Middle frontal gyrus (tissue), 1 donor: Measurements from ENCODE around the gene SHC4.

Experiments
- DNase-seq: peaks from one replicate; pipeline ENCODE4 v3.0.0-alpha.2; 2015; ENCODE audit warnings: low spot score; ENCODE audit errors: extremely low spot score

SHC4 gene

DNA sequence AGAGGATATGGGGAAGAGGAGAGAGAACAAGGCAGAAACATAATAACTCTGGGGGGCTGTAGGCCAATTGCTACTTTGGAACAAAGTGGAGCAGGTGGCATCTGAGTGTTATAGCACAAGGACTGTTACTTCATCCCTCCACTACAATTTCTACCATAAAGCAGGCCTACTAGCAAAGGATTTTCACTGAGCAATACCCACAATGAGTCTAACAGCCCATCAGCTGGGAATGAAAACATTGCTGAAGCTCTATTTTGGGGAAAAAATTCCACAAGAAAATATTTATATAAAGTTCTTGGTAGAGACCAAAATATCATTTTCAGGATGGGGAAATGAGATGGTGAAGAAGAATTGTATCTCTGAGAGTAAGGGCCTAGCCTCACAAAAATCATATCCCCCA is 3.6 kb upstream of the SHC4 start:
- no peak for DNase-seq

DNA sequence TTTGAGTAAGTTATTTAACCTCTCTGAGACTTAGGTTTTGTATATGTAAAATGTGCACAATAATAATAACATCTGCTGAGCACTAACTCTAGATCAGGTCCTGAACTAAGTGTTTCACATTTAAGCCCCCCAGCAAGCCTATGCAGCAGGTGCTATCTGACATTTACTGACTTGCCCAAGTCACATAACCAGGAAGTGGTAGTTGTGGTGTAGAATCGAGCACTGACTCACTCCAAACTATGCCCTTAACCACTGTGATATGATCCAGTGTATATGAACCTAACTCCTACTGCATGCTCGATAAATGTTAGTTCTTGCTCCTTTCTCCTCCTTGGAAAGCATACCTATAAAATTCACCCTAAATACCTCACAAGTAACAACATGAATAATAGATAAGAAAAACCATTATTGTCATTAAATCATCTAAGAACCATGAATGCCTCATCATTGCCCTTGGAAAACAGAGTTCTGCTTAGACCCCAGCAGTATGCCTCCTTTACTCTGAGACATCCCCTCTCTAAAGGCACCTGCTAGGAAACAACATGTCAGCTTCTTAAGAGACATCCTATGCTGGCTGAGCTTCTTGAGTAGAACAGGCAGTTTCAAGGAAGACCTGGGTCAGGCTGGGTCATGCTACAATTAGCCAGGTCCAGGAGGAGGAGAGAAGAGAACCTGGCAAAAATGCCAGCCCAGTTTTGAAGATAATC is 3.0 kb upstream of the SHC4 start:
- no peak for DNase-seq

GRCh38 chr15:48965972-48966371 is 2.3 kb upstream of the SHC4 start:
- DNase-seq = no peak

GRCh38 chr15:48964898-48965297 is 1.2 kb upstream of the SHC4 start:
- DNase-seq = no peak

GRCh38 chr15:48962662-48963523 is 826 bp downstream of the SHC4 start:
- DNase-seq = no peak

DNA sequence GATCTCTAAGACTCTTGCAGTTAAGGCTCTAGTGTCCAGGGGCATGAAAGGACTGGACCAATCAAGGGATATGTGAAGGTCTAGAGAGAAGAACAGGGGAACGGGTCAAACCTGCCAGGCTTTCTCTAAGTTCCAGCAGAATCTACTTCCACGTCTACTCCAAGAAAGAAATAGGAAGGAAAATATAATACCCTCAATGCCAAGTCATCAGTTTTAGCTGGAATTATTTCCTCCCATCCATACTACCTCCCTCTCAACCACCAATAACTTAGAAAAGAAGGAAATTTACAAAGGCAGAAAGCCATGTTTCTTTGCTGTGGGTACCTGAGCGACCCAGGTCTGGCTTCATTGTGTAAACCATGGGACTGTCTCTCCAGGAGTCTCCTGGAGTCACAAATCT is 7.8 kb downstream of the SHC4 start:
- no peak for DNase-seq

DNA sequence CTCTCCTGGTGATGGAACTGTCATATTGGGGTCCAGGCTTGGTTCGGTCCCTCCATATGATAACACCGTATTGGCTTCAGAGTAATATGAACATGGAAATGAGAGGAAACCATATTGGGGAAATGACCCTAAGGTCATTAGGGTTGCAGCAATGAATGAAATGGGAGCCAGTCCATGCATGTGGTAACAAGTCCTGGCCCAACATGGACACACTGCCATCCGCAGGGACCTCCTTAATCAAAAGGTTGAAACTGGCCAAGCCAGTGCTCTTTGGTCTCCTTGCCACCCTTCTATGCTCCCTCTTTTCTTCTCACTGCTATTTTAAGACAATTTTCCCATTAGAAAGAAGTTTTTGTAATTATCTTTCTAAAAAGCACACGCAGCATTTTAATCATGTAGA is 8.3 kb downstream of the SHC4 start:
- DNase-seq = no peak

- no peak for DNase-seq
These were observed 9.2 kb downstream of the SHC4 start for GRCh38 chr15:48954538-48954937.

GRCh38 chr15:48946840-48947187 is 16.9 kb downstream of the SHC4 start:
- no peak for DNase-seq

DNA sequence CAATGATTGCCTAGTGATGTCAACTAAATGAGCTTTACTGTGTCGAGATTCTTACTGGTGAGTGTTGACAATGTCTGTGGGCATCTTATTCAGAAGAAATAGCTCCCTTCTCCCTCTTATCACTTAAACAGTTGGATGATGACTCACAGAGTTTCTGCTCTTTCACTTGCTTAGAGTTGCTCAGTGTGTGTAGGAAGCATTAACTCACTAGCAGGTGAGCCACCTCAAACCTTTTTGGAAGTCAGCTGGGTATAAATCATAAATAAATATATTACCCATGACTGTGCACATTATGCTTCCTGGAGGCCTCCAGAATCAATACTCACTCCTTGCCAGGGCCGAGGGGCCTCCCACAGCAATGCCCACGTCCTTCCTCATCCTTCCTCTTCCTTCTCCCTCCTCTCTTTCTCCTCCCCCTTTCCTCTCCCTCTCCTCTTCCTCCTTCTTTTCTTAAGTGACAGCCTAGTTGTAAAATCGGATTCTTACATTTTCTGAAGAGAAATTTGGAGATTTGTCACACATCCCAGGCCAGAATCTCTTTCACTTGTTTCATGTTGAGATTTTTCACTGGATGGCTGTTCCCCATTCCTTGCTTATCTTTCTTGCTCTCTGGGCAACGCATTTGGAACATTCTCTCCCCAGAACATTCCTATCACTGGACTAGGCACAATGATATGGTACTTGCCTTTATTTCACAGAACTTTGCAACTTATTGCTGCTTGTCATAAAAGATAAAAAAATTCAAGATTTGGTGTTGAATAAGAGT is 17.5 kb downstream of the SHC4 start:
- peak; percentile 36 for DNase-seq

DNA sequence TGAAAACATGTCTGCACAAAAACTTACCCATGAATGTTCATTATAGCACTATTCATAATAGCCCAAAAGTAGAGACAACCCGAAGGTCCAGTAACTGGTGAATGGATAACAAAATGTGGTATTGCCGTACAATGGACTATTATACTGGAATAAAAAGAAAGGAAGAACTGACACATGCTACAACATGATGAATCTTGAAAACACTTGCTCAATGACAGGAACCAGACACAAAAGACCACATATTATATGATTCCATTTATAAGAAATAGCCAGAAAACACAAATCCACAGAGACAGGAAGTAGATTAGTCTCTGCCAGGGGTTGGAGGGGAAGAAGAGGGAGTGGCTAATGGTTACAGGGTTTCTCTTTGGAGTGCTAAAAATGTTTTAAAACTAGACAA is 18.3 kb downstream of the SHC4 start:
- DNase-seq = no peak

DNA sequence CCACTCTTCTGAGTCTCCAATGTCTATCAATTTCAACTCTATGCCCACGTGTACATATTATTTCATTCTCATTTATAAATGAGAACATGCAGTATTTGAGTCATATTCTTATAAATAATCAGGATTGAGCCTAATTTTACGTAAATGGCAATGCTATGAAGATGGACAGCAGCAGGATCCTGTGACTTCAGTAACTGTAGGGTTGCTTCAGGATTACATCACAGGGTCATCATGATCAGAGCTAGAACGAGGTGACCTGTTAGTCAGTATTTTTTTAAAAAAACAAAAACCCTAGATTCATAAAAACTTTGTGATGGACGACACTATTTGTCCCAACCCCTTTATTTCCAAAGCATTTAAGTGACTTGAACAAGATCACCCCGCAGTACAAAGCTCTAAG is 21.8 kb downstream of the SHC4 start:
- DNase-seq = no peak

GRCh38 chr15:48940508-48940907 is 23.2 kb downstream of the SHC4 start:
- no peak for DNase-seq

- no peak for DNase-seq
These were observed 24.1 kb downstream of the SHC4 start for GRCh38 chr15:48939648-48940047.

- no peak for DNase-seq
These were observed 25.8 kb downstream of the SHC4 start for GRCh38 chr15:48937886-48938285.

DNA sequence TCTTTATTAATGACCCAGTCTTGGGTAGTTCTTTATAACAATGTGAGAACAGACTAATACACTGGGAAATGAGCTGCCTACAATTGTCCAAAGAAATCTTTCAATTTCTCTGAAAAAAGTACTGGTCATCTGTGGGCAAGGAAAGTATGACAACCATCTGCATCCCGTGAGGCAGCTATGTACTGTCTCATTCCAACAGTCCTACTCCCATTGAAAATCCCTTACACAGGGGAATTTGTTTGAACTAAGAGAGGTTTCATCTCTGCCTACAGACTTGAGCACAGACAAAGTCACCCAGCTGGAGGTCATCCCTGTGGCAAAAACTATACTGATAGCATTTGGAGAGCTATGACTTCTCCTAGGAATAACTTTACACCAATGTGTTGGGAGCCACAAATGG is 27.1 kb downstream of the SHC4 start:
- no peak for DNase-seq

- no peak for DNase-seq
These were observed 28.5 kb downstream of the SHC4 start for GRCh38 chr15:48935236-48935635.

GRCh38 chr15:48930735-48931134 is 33.0 kb downstream of the SHC4 start:
- no peak for DNase-seq

DNA sequence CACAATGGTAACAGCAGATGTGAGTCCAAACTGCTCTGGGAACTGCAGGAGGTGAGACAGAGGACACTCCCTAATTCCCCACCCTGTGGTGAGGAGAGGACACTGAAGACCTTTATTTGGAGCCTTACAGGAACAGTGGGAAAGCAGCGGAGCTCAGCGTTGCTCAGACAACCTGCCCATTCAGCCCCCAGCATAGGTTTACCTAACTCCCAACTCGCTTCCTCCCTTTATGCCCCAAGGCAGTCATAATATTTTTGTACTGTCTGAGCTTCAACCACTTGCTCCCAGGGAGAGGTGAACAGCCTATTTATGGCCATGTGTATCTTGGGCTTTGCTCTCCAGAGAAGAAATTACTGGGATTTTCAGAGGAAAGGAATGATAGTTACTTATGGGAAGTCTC is 34.1 kb downstream of the SHC4 start:
- DNase-seq = no peak

DNA sequence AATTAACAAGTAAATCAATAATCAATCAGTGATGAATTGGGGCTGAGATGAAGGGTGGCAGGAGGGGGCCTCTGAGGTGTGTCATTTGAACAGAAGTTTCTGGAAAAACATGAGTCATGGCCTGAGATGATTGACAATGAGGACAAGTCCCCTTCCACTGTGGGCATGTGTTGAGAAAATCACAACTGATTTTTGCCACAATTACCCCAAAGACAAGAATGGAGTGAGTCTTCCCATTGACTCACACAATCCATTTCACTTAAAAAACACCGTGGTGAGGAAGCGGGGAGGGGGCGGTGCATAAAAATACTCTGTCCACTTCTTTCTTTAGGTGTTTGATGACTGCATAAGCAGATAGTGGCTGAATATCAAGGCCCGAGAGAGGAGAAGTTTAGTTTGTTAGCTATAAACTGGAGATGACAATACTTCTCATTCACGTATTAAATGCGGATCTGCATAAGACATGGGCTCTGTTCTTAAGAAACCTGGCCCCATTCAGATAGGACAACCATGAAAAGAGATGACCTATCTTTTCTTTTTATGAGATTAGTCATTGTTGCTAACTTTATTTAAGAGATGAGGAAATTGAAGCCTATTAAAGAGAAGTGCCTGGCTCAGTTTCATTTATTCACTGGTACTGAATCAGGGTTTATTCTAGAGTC is 34.7 kb downstream of the SHC4 start:
- no peak for DNase-seq

DNA sequence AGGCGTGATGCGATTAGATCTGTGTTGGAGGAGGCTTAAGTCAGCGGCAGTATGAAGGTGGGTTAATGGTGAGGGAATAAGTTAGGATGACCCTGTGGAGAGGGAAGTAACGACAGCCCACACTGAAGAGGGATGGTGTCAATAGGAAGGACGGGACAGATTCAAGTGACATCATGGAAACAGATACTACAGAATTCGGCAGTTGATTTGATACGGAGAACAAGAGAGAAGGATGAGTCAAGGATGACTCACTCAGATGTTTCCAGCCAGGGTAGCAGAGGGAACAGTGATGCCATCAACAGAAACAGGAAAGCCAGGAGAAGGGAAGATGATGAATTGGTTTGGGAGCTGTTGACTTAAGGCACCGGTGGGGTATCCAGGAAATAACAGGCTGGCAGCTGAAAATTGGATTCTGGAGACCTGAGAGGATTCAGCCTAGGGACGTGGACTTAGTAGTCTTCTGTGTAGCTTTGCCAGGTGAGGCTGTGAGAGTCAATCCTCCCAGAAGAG is 38.0 kb downstream of the SHC4 start:
- no peak for DNase-seq
